ENCODE measurements around the gene TGFBRAP1.
"Not testable (repeated sequence)": the region's sequence is repeated elsewhere in the genome, so short reads cannot be mapped to it uniquely, and the experiment has no call there.

The TGFBRAP1 gene

DNA sequence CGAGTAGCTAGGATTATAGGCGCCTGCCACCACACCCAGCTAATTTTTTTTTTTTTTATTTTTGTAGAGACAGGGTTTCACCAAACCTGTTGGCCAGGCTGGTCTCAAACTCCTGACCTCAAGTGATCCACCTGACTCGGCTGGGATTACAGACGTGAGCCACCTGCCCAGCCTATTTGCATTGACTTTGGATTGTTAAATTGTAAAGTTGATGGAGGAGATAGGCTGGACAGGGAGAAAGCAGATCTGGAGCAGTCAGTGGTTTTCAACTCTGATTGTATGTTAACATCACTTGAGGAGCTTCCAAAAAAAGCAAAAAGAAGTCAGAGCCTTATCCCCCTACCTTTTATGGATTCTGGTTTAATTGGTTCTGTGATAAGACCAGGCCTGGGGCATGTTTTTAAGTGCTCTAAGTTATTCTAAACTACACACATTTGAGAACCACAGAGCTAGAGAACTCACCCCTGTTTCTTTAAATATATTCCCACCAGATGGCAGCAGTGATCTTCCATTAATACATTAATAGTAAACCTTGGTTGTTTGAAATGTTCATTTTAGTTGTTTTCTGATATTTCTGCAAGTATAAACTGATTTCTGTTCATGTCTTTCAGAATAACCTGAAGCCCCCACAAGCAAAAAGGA lies 15.3 kb upstream of the TGFBRAP1 start:
- no peak for DNase-seq (ENCODE audit: low read depth)

DNA sequence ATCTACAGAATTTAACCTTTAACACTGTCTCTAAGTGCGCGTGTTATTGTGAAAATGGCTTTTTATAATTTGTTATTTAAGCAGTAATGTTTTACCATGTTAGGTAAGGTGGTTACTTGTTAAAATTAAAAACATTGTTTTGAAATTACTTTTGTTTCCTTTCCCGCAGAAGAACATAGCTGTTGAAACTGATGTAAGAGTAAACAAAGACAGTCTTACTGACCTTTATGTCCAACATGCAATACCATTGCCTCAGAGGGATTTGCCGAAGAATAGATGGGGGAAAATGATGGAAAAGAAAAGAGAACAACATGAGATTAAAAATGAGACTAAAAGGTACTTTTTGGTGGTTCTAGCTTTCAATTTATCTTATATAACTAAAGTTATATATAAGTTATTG lies 9.9 kb upstream of the TGFBRAP1 start:
- DNase-seq (ENCODE audit: low read depth): no peak

DNA sequence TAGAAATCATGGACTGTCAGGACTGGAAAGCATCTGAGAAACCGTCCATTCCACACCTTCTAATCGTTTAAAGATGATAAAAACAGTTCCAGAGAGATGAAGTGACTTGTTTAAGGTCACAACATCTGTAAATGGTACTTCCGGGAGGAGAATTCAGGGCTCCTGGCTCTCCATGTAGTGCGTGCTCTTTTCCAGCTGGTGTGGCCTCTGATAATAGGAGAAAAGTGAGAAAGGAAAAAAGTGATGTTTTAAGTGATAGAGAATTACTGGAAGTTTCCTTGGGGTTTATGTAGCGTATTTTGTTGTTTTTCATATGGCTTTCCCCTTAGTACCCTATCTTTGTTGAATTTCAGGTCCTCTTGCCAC lies 8.5 kb upstream of the TGFBRAP1 start:
- DNase-seq (ENCODE audit: low read depth): no peak

DNA sequence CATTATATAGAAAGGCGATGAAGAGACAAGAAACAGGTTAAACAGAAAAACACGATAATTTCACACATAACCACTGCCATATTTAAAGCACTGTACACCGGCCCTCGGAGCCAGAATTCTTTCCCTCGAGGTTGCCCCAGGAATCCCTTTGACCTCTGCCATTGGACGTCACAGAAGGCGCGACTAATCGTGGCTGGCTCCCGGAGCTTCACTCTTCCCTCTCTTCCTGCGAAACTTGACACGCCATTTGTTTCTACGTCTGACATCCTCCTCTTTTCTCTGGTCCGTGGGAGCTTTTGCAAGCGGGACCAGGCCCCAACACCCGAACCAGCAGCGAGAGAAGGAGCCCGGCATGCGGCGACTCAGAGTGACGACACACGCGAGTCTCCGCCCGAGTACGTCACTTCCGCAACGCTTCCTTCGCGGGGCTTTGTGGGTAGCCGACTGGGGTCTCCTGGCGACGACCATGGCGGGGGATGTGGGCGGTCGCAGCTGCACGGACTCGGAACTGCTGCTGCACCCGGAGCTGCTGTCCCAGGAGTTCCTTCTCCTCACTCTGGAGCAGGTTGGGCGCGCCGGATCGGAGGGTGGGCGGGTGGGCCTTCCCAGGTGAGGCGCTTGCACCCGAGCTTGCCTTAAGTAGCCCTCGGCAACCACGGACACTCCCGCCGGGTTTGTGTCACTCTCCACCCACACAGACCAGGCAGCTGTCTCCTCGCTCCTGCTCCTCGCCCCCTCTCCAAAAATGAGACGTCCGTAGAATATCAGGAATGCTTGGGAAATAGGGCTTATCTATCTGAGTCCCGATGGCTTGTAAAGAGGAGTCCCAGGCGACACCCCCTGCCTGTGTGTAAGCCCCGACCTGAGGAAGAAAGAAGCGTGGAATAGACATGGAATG lies 7.8 kb upstream of the TGFBRAP1 start, which contains the start of gene C2orf49:
Gene C2orf49 (plus strand): TSS at position 419 of the 898 bp plus-strand sequence. CDS start 48 bp downstream, at position 467.
- peak; percentile 80 for DNase-seq (ENCODE audit: low read depth)

DNA sequence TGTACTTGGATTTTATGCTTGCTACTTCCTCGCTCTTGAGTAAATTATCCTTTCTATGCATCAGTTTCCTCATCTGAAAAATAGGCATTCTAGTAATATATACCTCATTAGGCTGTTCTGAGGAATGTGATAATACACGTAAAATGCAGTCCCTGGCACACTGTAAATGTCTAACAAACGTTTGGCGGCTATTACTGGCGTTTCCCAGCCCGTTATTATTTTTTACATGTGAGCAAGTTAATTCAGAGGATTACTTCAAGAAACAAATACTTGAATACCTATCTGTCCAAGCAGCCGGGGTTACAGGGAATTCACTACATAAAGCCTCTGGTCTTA lies 7.2 kb upstream of the TGFBRAP1 start:
- no peak for DNase-seq (ENCODE audit: low read depth)

DNA sequence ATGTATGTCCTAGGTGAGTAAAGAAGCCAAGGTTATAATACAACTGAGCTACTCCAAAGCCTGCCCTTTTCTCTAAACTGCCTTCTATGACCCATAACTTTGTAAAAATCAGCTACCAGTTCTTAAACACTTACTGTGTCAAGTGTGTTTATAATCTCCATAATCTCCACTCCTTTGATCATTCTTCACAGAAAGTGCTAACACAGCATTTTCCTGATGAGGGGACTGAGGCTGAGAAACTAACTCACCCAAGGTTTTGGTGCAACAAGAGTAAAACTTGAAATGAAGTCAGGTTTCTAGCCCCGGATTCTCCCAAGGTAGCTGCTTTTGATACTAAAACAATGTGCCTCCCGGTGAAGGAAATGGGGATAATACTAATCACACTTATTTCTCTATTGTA lies 5.9 kb upstream of the TGFBRAP1 start:
- DNase-seq (ENCODE audit: low read depth): no peak

DNA sequence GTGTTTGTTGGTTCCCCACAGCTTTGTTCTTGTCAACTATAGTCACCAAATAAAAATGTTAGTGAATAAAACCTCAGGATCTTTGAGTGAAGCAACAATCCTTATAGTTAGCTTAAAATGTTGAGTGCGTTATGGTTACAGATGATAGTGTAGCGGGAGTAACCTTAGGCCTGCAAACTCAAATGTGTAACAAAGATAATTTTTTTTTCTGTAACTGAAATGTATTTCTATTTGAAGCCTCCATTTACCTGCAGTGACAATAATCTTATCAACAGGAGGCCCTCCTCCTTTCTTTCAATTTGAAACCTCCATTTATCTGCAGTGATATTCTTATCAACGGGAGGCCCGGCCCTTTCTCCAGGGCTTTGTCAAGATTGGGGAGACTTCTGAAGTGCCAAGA lies 4.7 kb upstream of the TGFBRAP1 start:
- no peak for DNase-seq (ENCODE audit: low read depth)

DNA sequence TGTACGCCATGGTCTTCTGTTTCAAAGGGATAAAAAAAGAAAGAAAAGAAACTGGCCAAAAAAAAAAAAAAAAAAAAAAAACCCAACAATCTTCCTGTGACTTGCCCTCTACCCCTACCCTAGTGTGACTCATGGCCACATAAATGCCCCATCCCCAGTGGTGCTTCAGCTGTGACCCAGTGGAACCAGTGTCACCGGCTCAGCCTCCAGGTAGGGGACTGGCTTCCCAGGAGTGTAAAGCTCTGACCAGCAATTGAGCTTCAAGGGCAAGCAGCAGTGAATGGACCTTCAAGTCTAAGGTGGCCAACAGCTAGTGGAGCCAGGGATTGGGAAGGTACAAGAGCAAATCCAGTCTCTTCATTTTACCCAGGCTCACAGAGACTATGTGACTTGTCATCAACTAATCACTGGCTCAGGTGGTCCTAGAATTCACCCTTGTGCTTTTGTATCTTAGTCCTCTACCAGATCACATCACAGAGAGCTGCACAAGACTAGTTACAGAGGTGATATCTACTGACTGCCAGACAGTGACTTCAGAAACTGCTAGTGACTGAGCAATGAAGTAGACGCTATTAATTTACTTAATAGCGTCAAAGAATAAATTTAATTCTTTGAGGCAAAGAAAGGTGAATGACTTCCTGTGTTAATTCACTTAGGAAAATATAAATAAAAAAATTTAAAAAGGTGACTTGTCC lies 1.3 kb upstream of the TGFBRAP1 start:
- no peak for DNase-seq (ENCODE audit: low read depth)

DNA sequence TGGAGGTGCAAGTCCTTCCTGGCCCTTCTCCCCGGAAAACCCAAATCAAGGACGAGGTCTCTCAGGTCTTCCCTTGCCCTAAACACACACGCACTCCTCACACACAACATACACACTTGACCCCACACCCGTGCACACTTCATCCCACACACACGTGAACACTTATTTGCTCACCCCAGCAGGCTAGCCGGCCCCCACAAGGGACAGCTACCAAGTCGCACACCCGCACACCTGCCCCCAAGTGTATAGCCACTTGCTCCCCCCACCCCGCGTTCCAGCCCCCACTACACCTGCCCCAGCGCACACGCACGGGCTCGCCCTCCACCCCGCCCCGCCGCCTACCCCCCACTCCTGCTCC lies 359 bp downstream of the TGFBRAP1 start:
- no peak for DNase-seq (ENCODE audit: low read depth)

DNA sequence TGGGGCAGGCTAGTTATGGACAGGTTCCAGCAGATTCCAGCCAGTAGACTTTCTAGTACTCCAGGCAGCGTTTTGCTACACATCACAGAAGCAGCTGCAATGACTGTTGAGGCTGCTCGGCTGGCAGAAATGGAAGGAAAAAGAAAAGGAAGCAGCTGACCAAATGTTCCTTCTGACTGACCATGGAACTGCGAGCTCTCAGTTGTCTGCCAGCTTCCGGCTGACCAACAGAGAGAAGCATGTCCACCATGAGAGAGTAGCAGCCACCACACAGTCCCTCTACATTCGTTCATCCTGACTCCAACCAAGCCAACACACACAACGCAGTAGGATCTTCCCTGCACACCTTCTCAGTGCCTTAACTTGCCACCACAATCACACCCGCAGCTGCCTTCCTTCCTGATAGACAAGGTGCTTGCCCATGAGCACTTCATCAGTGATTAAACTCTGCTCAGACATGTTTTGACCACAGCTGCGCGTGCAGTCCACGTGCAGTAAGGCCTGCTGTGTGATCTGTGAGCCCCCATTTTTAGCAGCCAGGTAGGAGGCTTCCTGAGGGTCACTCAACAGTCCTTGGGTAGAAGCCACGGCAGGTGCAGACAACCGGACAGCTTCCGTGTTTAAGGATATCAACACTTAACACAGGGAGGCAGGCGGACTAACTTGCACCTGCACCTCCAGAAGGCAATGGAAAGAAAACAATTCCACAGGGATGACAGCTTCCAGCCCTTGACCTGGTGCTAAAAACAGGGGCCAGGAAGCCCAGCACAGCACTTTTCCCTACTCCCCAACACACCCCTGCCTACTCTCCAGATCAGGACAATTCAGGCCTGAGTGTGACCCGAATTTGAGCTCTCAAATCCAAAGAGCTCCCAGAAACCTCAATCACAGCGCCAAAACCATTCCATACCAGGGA lies 996 bp downstream of the TGFBRAP1 start:
- no peak for DNase-seq (ENCODE audit: low read depth)

DNA sequence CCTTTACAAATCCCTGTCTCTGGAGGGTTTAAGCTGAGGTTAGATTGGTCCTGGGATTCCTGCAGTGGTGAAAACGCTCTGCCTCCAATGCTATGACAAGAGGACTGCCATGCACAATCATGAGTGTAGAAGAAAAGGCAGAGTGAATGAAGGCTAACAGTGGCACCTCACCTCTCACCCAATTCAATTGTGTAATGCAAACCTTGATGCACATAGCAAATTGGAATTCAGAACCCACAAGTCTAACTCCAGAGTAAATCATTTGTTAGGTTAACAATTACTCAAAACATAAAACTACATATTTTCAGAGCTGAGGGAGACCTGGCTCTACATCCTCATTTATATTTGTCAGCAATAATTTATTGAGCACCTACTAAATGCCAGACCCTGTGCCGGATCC lies 1.8 kb downstream of the TGFBRAP1 start:
- DNase-seq (ENCODE audit: low read depth): no peak

DNA sequence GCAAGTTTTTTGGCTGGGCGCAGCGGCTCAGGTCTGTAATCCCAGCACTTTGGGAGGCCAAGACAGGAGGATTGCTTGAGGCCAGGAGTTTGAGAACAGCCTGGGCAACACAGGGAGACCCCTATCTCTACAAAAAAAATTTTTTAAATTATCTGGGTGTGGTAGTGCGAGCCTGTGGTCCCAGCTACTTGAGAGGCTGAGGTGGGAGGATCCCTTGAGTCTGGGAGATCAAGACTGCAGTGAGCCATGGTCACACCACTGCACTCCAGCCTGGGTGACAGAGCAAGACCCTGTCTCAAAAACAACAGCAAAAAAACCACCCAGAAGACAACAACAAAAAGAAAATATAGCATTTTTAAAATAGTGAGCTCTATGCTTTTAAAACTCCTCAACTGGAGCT lies 2.3 kb downstream of the TGFBRAP1 start:
- DNase-seq (ENCODE audit: low read depth): not testable (repeated sequence)

DNA sequence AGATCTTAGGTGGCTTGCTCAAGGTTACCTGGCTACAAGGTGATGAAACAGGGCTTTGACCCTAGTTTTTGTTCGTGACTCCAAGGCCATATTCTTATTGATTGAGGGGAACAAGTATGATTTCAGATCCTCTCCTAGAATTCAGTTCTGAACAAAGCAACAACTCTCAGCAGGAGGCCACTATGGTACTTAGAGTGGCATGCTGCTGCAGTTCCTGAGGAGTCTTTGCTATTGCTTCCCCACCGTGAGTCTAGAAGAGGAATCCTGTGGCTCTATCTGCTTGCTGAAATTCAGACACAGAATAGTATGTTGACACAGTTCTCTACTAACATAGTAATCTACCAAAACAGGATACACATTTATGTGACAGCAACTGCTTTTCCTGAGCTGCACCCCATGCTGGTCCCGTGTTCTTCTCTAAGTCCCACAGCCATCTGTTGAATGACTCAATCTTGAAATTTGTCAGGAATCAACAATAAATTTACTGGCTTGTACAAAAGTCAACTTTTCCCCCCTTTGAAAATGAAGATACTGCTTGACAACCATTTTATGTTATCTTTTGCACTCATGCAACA lies 4.1 kb downstream of the TGFBRAP1 start:
- DNase-seq (ENCODE audit: low read depth): no peak

DNA sequence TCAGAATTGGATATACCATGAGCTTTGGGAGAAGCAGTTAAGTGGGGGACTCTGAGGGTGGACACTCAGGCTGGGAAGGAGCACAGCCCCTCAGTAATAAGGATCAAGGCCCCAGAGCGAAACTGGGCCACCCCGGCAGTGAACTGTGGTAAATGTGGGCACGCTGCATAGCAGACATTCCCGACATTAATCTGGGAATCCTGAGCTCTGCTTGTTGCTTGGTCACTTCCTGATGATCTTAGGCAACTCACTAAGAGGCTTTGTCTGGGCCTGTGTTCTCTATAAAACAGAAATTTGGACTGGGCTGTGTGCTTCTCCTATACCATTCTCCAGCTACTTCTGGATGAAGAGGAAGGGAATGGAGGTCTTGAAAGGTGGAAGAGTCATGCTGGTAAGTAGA lies 4.8 kb downstream of the TGFBRAP1 start:
- DNase-seq (ENCODE audit: low read depth): no peak

DNA sequence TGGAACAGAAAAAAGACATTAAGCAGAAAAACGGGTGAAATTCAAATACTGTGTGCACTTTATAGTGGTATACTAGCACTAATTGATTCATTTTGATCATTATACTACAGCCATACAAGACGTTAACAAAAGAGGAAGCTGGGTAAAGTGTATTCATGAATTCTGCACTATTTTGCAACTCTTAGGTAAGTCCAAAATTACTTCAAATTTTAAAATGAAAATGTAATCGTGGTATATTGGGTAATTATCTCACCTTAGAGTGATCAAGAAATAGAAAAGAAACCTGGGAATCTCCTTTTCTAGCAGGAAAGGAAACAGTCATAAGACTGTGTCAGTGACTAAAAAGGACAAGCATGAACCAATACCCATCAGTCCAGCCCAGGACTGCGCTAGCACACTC lies 5.4 kb downstream of the TGFBRAP1 start:
- no peak for DNase-seq (ENCODE audit: low read depth)

DNA sequence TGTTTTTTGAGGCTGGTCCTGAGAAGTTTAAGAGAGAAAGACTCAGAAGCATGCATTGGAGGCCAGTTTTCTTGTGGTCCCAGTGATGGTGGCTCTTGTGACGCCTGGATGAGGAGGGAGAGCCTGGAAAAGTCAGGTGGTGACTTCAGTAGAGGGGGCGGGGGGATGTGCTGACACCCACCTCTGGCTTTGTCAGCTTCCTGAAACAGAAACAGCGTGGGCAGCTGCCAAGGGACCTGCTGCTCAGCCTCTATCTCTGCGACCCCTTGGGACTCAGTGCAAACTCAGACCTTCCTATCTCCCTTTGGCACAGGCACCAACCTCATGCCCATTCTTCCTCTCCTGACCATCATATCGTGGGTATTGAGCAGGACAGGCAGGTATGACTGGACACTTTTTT lies 6.4 kb downstream of the TGFBRAP1 start:
- no peak for DNase-seq (ENCODE audit: low read depth)

DNA sequence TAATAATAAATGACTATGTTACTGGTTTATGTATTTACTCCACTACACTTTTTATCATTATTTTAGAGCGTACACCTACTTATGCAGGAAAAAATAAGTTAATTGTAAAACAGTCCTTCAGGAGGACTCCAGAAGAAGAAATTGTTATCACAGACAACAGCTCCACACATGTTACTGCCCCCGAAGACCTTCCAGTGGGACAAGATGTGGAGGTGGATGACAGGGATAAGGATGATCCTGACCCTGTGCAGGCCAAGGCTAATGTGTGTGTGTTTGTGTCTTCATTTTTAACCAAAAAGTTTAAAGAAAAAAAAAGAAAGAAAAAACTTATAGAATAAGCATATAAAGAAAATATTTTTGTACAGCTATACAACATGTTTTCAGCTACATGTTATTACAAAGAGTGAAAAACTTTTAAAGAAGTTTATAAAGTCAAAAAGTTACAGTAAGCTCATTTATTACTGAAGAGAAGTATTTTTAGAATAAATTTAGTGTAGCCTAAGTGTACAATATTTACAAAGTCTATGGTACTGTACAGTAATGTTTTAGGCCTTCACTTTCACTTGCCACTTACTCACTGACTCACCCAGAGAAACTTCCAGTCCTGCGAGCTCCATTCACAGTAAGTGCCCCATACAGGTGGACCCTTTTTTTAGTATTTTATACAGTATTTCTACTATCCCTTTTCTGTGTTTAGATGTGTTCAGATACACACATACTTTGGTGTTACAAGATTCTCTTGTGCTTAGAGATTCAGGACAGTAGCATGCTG lies 7.5 kb downstream of the TGFBRAP1 start:
- DNase-seq (ENCODE audit: low read depth): no peak

DNA sequence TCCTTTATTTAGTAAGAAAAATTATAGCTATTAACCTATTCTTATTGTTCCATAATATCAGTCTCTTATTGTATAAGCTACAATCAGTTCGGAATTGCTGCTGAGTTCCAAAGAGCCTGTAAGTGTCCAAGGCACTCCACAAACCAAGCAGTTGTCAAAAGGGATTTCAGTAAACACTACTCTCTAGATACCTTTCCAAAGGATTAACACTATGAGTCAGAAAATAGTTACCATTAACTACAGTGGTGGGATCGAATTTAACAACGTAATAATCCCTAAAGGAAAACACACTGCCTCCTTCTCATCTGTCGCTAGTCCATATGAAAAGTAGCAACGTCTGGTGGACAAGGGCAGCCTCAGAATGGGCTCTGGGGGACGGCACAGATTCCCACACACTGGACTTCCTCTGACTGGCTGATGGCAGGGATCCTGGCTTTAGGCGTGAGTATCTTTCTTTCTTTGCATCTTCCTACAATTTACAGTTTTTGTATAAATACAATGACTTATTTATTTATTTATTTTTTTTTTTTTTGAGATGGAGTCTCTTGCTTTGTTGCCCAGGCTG lies 8.8 kb downstream of the TGFBRAP1 start:
- DNase-seq (ENCODE audit: low read depth): no peak

DNA sequence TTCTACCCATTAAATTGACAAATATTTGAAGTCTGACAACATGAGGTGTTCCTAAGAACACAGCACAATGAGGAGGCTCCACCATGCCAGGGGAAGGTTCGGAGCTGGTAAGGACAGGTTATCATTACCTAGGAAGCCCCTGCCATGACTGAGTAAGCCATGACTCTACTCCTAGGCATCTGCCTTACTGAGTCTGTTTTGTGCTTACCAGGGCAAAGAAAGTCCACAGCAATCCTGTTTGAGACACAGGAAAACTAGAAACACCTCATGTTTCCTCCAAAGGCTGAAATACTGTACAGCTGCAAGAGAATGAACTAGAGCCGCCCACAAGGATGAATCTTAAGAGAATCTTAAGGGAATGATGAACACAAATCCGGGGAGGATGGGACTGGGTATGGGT lies 11.6 kb downstream of the TGFBRAP1 start:
- no peak for DNase-seq (ENCODE audit: low read depth)

DNA sequence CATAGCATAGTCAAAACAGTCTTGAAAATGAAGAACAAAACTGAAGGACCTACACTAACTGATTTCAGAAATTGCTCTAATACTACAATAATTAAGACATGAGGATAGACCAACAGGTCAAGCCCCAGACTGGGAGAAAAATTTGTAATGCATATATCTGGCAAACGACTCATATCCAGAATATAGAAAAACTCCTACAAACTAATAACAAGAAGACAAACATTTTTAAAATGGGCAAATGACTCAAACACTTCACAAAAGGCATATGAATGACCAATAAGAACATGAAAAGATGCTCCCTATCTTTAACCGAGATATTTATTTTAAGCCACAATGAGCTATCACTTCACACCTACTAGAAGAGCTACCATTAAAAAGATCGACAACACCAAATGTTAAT lies 14.2 kb downstream of the TGFBRAP1 start:
- DNase-seq (ENCODE audit: low read depth): no peak

DNA sequence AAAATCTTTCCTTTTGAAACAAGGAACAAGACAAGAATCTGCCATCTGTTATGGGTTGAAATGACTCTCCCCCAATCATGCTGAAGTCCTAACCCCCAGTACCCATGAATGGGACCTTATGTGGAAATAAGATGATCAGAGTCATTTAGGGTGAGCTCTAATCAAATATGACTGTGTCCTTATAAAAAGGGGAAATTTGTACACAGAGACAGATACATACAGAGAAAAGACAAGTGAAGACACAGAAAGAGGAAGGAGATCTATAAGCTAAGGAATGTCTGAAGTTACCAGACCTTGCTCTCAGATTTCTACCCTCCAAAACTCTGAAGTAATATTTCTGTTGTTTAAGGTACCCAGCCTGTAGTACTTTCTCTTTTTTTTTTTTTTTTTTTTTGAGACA lies 15.7 kb downstream of the TGFBRAP1 start:
- no peak for DNase-seq (ENCODE audit: low read depth)

Measured in stimulated activated CD8-positive, alpha-beta memory T cell treated with anti-CD3 and anti-CD28 coated beads, Interleukin-12 subunit alpha, Interleukin-12 subunit beta, amount 100 ng/mL, for 4 hours (primary cell).